GM18870 (cell line): ENCODE data around the gene FAM131A.

Experiments
- ATAC-seq: cut with Tn5 transposase; IDR thresholded peaks from one replicate; pipeline ENCODE4 v1.9.1; 2021; ENCODE audit warnings: moderate library complexity; ENCODE audit not compliant: unreplicated experiment

FAM131A gene

GRCh38 chr3:184389384-184389783 lies 52.0 kb downstream of the FAM131A start:
- no peak for ATAC-seq

GRCh38 chr3:184389935-184390528 lies 52.6 kb downstream of the FAM131A start:
- no peak for ATAC-seq

GRCh38 chr3:184391266-184391665 lies 53.9 kb downstream of the FAM131A start:
- no peak for ATAC-seq

- ATAC-seq: no peak
Observed at GRCh38 chr3:184395320-184395660, 57.9 kb downstream of the FAM131A start.
